ENCODE measurements around the gene CDH12. TPM values are rescaled to one million over a fixed set of nuclear protein-coding genes. Genes with fewer than 3 reads are reported as not detected.

Gene CDH12
- total RNA-seq, 1 experiment from 2014 or later = not detected

- H3K27ac Mint-ChIP-seq = no peak overlapping the region
Measured at GRCh38 chr5:21723500-21723899, 1129.6 kb downstream of the CDH12 start.

More at GRCh38 chr5:21723500-21723899, 1129.6 kb downstream of the CDH12 start:
- Histone ChIP-seq H3K27ac (ENCODE audit: insufficient read length, low read depth, low read length) (no peak overlapping the region), H3K9ac (ENCODE audit: extremely low read depth, insufficient read length, low read length) (no peak overlapping the region), H3K79me2 (ENCODE audit: insufficient read depth, low read length) (no peaks in the 10 kb centered on the region), H2AK5ac (ENCODE audit: insufficient read length, low read length) (no peak overlapping the region), H2BK20ac (ENCODE audit: low read depth, low read length, poor library complexity, severe bottlenecking) (no peak overlapping the region), H3K23ac (ENCODE audit: insufficient read length, low read depth, low read length) (no peak overlapping the region), H2BK15ac (ENCODE audit: low read depth, low read length) (no peak overlapping the region), H2BK120ac (ENCODE audit: low read depth, low read length, poor library complexity, severe bottlenecking) (no peak overlapping the region), H3K4ac (ENCODE audit: low read depth, low read length) (no peak overlapping the region), H2BK12ac (ENCODE audit: insufficient read length, low read depth, low read length) (no peak overlapping the region), H3K79me1 (ENCODE audit: insufficient read depth, low read depth, low read length, poor library complexity, severe bottlenecking) (no peaks in the 10 kb centered on the region), H3K9me3 (ENCODE audit: control insufficient read depth, low read depth, low read length) (no peaks in the 10 kb centered on the region), H3T11ph (ENCODE audit: low read length) (no peak overlapping the region), H3K18ac (ENCODE audit: insufficient read length, low read depth, low read length) (no peak overlapping the region), H3K56ac (ENCODE audit: insufficient read length, low read depth, low read length) (no peak overlapping the region), H2BK5ac (ENCODE audit: insufficient read length, low read length) (no peak overlapping the region), H4K20me1 (ENCODE audit: control insufficient read depth, insufficient read depth, insufficient read length) (no peaks in the 10 kb centered on the region), H4K5ac (ENCODE audit: insufficient read length, low read depth, low read length) (no peak overlapping the region), H3K23me2 (ENCODE audit: insufficient read length, low read depth, low read length, poor library complexity, severe bottlenecking) (no peaks in the 10 kb centered on the region), H3K4me1 (ENCODE audit: insufficient read depth, low read length) (no peaks in the 10 kb centered on the region), H2AFZ (ENCODE audit: low read length) (no peak overlapping the region), H4K91ac (ENCODE audit: insufficient read length, low read depth, low read length) (no peak overlapping the region), H4K8ac (replicated peaks; ENCODE audit: insufficient read length, low read depth, low read length) (no peak overlapping the region), H3K14ac (ENCODE audit: insufficient read depth, low read length) (no peak overlapping the region), H3K4me2 (ENCODE audit: insufficient read depth, insufficient read length, low read length) (no peak overlapping the region), H3K27me3 (ENCODE audit: insufficient read depth, low read length) (no peaks in the 10 kb centered on the region)
- H3K9me3 Mint-ChIP-seq = no peaks in the 10 kb centered on the region
- H3K4me1 Mint-ChIP-seq = peaks cover 6 to 7% of the 10 kb centered on the region in 2 experiments
- no peaks in the 10 kb centered on the region for H3K36me3 Mint-ChIP-seq (ENCODE audit: insufficient read depth in 1 of 3, low read depth in 3 of 3)
- H3K4me3 Mint-ChIP-seq = no peak overlapping the region
- no peak for DNase-seq
- H3K27me3 Mint-ChIP-seq (ENCODE audit: low read depth) = no peaks in the 10 kb centered on the region
- no peak for TF ChIP-seq CTCF (conservative IDR thresholded peaks at IDR 0.05)
- WGBS (ENCODE audit: extremely low coverage, insufficient read length, low lambda C conversion rate) = no CpG with 5 or more reads among the region's 2 CpGs
